Body of pancreas (tissue), 4 donors: ENCODE measurements around the gene TGFBRAP1.

Source experiments
- POLR2A ChIP-seq, 3 donors: fragments of 450-650 bp; IDR thresholded peaks; one replicate each; pipeline ENCODE4 v1.6.1; 2016; ENCODE audit warnings: antibody characterized with exemption in 3 of 3, mild to moderate bottlenecking in 2 of 3
- TF ChIP-seq, protein P1 (sequence below), 7 experiments: fragments of 450-650 bp in 4 of 7; fragments of 200-600 bp in 3 of 7; sonication (generic) in 3 of 7; IDR thresholded peaks; one replicate each; pipeline ENCODE4 v1.5.1; 2016 to 2019; ENCODE audit warnings: antibody characterized with exemption in 7 of 7

DNA sequence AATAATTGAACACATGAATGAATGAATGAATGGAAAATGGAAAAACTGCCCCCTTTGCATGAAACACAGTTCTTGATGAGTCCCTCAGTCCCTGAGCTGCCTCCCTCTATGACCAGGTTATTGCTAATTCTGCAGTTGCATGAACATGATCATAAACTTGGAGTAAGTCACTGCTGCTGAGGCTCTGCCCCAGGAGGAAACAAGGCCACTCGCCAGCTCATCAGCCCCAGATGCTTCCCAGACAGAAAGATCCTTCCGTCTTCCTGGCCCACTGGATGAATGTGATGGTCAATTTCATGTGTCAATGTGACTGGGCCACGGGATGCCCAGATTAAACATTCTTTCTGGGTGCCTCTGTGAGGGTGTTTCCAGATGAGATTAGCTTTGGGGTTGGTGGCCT is 71.6 kb downstream of the TGFBRAP1 start:
- TF ChIP-seq POLR2A (IDR thresholded peaks at IDR 0.05), result no peak
- TF ChIP-seq, protein P1, sequence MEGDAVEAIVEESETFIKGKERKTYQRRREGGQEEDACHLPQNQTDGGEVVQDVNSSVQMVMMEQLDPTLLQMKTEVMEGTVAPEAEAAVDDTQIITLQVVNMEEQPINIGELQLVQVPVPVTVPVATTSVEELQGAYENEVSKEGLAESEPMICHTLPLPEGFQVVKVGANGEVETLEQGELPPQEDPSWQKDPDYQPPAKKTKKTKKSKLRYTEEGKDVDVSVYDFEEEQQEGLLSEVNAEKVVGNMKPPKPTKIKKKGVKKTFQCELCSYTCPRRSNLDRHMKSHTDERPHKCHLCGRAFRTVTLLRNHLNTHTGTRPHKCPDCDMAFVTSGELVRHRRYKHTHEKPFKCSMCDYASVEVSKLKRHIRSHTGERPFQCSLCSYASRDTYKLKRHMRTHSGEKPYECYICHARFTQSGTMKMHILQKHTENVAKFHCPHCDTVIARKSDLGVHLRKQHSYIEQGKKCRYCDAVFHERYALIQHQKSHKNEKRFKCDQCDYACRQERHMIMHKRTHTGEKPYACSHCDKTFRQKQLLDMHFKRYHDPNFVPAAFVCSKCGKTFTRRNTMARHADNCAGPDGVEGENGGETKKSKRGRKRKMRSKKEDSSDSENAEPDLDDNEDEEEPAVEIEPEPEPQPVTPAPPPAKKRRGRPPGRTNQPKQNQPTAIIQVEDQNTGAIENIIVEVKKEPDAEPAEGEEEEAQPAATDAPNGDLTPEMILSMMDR (IDR thresholded peaks at IDR 0.05), result no peak
